HepG2 (cell line): ENCODE data around the gene TBC1D4. TPM values are rescaled to one million over a fixed set of nuclear protein-coding genes. Genes with fewer than 3 reads are reported as not detected.

Experiments
- ATAC-seq: fragments of 200-7000 bp; cut with Tn5 transposase; 3 replicates; pipeline ENCODE4 v1.9.1; 2020; ENCODE audit warnings: mild to moderate bottlenecking, moderate library complexity
- BruUV-seq: library from RNA; stranded (reverse); fragments of 400-500 nt; replicated peaks from 2 replicates; lab custom pipeline; 2021; lab: Mats Ljungman, UMichigan
- CTCF ChIA-PET: fragments of 300-600 bp; formaldehyde crosslinking; extraction: SDS; loops from one replicate; lab custom pipeline; 2021; ENCODE audit warnings: low total read pairs, inconsistent platforms, low intra/inter-chr PET ratio; lab: Yijun Ruan, JAX
- POLR2A ChIA-PET: fragments of 350-600 bp; sonication (Branson Sonifier 250); formaldehyde crosslinking; loops from one replicate; lab custom pipeline; 2020; ENCODE audit warnings: antibody characterized with exemption, inconsistent platforms; lab: Yijun Ruan, JAX
- DNase-seq: peaks from one replicate; pipeline ENCODE4 v3.0.0-alpha.2; 2015; ENCODE audit warnings: low spot score
- FAIRE-seq: peaks from 3 replicates; lab custom pipeline; 2011; peaks lifted over from hg19 to GRCh38; lab: Jason Lieb, UNC
- H2AFZ ChIP-seq: one replicate; pipeline ENCODE4 v1.6.1; 2011; ENCODE audit warnings: low read length, inconsistent platforms
- H3K27ac ChIP-seq: fragments of 300-600 bp; 3 replicates; pipeline ENCODE4 v1.8.0; 2011; ENCODE audit warnings: mixed run types, mild to moderate bottlenecking, mixed read lengths, low read length, inconsistent platforms; ENCODE audit not compliant: insufficient read depth; ENCODE audit errors: extremely low read length
- H3K27me3 ChIP-seq, 2 experiments: fragments of 200-600 bp in 1 of 2; 2 replicates in 1 of 2; 3 replicates in 1 of 2; pipeline versions ENCODE4 v1.6.0 to v1.8.0; 2011; ENCODE audit warnings: low read length in 2 of 2, mild to moderate bottlenecking in 2 of 2, moderate library complexity in 2 of 2, inconsistent platforms in 1 of 2; ENCODE audit not compliant: insufficient read depth in 2 of 2, control insufficient read depth in 1 of 2
- H3K36me3 ChIP-seq, 2 experiments: fragments of 200-600 bp in 1 of 2; replicated peaks in 1 of 2; 2 replicates in 1 of 2; 3 replicates in 1 of 2; pipeline versions ENCODE4 v1.5.1 to v1.8.0; 2011; ENCODE audit warnings: low read length in 2 of 2, inconsistent platforms in 1 of 2; ENCODE audit not compliant: insufficient read depth in 2 of 2, control insufficient read depth in 1 of 2
- H3K4me1 ChIP-seq: 2 replicates; pipeline ENCODE4 v1.5.1; 2012; ENCODE audit warnings: low read length, inconsistent platforms; ENCODE audit not compliant: insufficient read depth
- H3K4me2 ChIP-seq: 2 replicates; pipeline ENCODE4 v1.6.0; 2011; ENCODE audit warnings: low read depth, low read length, inconsistent platforms
- H3K4me3 ChIP-seq, 3 experiments: fragments of 200-600 bp in 1 of 3; sonication (generic), shearing (Covaris generic) in 1 of 3; replicated peaks in 1 of 3; 2 replicates each; pipeline ENCODE4 v1.5.1; 2011 to 2016; ENCODE audit warnings: low read length in 3 of 3, inconsistent platforms in 2 of 3, low read depth in 2 of 3, mild to moderate bottlenecking in 2 of 3, control low read depth in 1 of 3, mixed read lengths in 1 of 3; ENCODE audit not compliant: insufficient read depth in 1 of 3
- H3K79me2 ChIP-seq: one replicate; pipeline ENCODE4 v1.6.1; 2011; ENCODE audit warnings: low read length, inconsistent platforms; ENCODE audit not compliant: insufficient read depth
- H3K9ac ChIP-seq: 2 replicates; pipeline ENCODE4 v1.6.0; 2011; ENCODE audit warnings: mild to moderate bottlenecking, low read depth, low read length, inconsistent platforms; ENCODE audit not compliant: insufficient read depth
- H3K9me3 ChIP-seq: 2 replicates; pipeline ENCODE4 v1.5.1; 2012; ENCODE audit warnings: mild to moderate bottlenecking, low read length
- H4K20me1 ChIP-seq: 2 replicates; pipeline ENCODE4 v1.6.0; 2011; ENCODE audit warnings: inconsistent platforms, mild to moderate bottlenecking, low read length, moderate library complexity; ENCODE audit not compliant: insufficient read depth
- CEBPZ ChIP-seq: IDR thresholded peaks from 2 replicates; pipeline ENCODE4 v1.6.1; 2012; ENCODE audit warnings: low read length, improper control_type of control experiment
- DNMT1 ChIP-seq: sonication (generic); formaldehyde crosslinking; IDR thresholded peaks from 2 replicates; pipeline ENCODE4 v1.5.1; 2020; ENCODE audit warnings: mild to moderate bottlenecking, missing genetic modification reagents
- EHMT2 ChIP-seq: fragments of 200-600 bp; sonication (generic); IDR thresholded peaks from 2 replicates; pipeline ENCODE4 v1.7.0; 2017; ENCODE audit warnings: antibody characterized with exemption, low read depth, low read length, borderline replicate concordance
- GMEB2 ChIP-seq: IDR thresholded peaks from 2 replicates; pipeline ENCODE4 v1.6.1; 2016; ENCODE audit warnings: missing biosample characterization, missing genetic modification reagents, low read depth
- GPBP1L1 ChIP-seq: sonication (generic); formaldehyde crosslinking; IDR thresholded peaks from 2 replicates; pipeline ENCODE4 v1.5.0; 2020; ENCODE audit warnings: mild to moderate bottlenecking, missing genetic modification reagents
- KLF6 ChIP-seq: IDR thresholded peaks from 2 replicates; pipeline ENCODE4 v1.8.0; 2016; ENCODE audit warnings: missing biosample characterization, missing genetic modification reagents
- MTA3 ChIP-seq: sonication (generic); formaldehyde crosslinking; IDR thresholded peaks from 2 replicates; pipeline ENCODE4 v1.4.0; 2020; ENCODE audit warnings: missing genetic modification reagents
- PAF1 ChIP-seq: IDR thresholded peaks from 2 replicates; pipeline ENCODE4 v1.6.1; 2016; ENCODE audit warnings: missing genetic modification reagents, missing compliant biosample characterization
- PRDM4 ChIP-seq: sonication (generic); formaldehyde crosslinking; IDR thresholded peaks from 2 replicates; pipeline ENCODE4 v1.9.0; 2021; ENCODE audit warnings: missing genetic modification reagents, borderline replicate concordance
- RARA ChIP-seq: IDR thresholded peaks from 2 replicates; pipeline ENCODE4 v1.6.1; 2016; ENCODE audit warnings: missing genetic modification reagents, missing compliant biosample characterization
- RFXANK ChIP-seq: IDR thresholded peaks from 2 replicates; pipeline ENCODE4 v1.6.1; 2016
- TFDP2 ChIP-seq: sonication (generic); formaldehyde crosslinking; IDR thresholded peaks from 2 replicates; pipeline ENCODE4 v1.4.0; 2020; ENCODE audit warnings: missing genetic modification reagents
- THAP7 ChIP-seq: sonication (generic); formaldehyde crosslinking; IDR thresholded peaks from 2 replicates; pipeline ENCODE4 v1.8.1; 2023; ENCODE audit warnings: mild to moderate bottlenecking, missing genetic modification reagents
- WIZ ChIP-seq: sonication (generic); formaldehyde crosslinking; IDR thresholded peaks from 2 replicates; pipeline ENCODE4 v1.5.1; 2020; ENCODE audit warnings: mild to moderate bottlenecking, missing genetic modification reagents
- ZSCAN25 ChIP-seq: sonication (generic); formaldehyde crosslinking; IDR thresholded peaks from 2 replicates; pipeline ENCODE4 v1.8.0; 2022; ENCODE audit warnings: mild to moderate bottlenecking, missing genetic modification reagents
- WGBS: methylation state at CpG from one replicate; pipeline ENCODE4 v1.1.6; 2017; ENCODE audit warnings: low lambda C conversion rate; 5-methylcytosine and 5-hydroxymethylcytosine counted together
- in situ Hi-C: cut with HindIII; loops from 2 replicates; pipeline ENCODE4 v1.10.0; 2017; ENCODE audit warnings: low pct_unique_long_range_greater_than_20kb; ENCODE audit not compliant: extremely low pct_ligation_motif_present
- intact Hi-C: fragments of 100-400 bp; cut with micrococcal nuclease; formaldehyde crosslinking; loops from one replicate; pipeline ENCODE4 v1.10.0; 2022; ENCODE audit not compliant: unreplicated experiment
- polyA plus RNA-seq, 8 experiments: library from polyadenylated mRNA; depleted of rRNA in 3 of 8; stranded (reverse) in 7 of 8; unstranded in 1 of 8; fragments of >200 nt; fragmentation: Illumina TruSeq in 4 of 8; extraction: Trizol in 4 of 8; gene quantifications; 2 replicates each; pipeline versions ENCODE4 v1.2.1 to v1.2.3, GENCODE V29; 2011 to 2016; ENCODE audit warnings: low read depth in 4 of 8, missing spikeins in 1 of 8, mixed read lengths in 1 of 8; ENCODE audit not compliant: insufficient read depth in 1 of 8
- total RNA-seq, 5 experiments: library from RNA; depleted of rRNA; stranded (reverse); fragments of >200 nt; fragmentation: Illumina TruSeq; extraction: Trizol; gene quantifications; 2 replicates each; pipeline ENCODE4 v1.2.3, GENCODE V29; 2016; ENCODE audit warnings: low read depth in 1 of 5

Gene TBC1D4
- total and polyA plus RNA-seq, 2 of the 13 experiments (the other 11 are each of a cell fraction or from before 2014, with no cell fraction given): 35.9 to 64.4 TPM

GRCh38 chr13:75368167-75368566 is 113.8 kb downstream of the TBC1D4 start:
- in situ Hi-C loops (no loop called here), intact Hi-C loops (no loop called here)
- no TSS peak for BruUV-seq
- ChIA-PET POLR2A (no interaction called here), CTCF (no interaction called here)
- no peaks in the 10 kb centered on the region for H3K27me3 ChIP-seq
- no peak overlapping the region for H3K4me3 ChIP-seq
- no peaks in the 10 kb centered on the region for H3K9me3 ChIP-seq
- ATAC-seq: no peak
- H3K9ac ChIP-seq: no peak overlapping the region
- no peak overlapping the region for H3K4me2 ChIP-seq
- FAIRE-seq: no peak
- peaks cover 96% of the 10 kb centered on the region for H3K79me2 ChIP-seq
- H3K4me1 ChIP-seq: peaks cover 83% of the 10 kb centered on the region
- H2AFZ ChIP-seq: no peak overlapping the region
- H4K20me1 ChIP-seq: peaks cover 30% of the 10 kb centered on the region
- WGBS: 62% methylated on average over 3 of the region's 3 CpGs
- H3K36me3 ChIP-seq: 0 out of 5 replicates have a peak, but pooled peaks cover 0 to 4% of the 10 kb centered on the region in 2 experiments
- DNase-seq: no peak
- H3K27ac ChIP-seq: no peak overlapping the region
- TF ChIP-seq GMEB2 (CRISPR knock-in tag) (no peak), TFDP2 (no peak), PAF1 (CRISPR knock-in tag) (no peak), RARA (CRISPR knock-in tag) (no peak), EHMT2 (no peak), WIZ (CRISPR knock-in tag) (no peak), PRDM4 (CRISPR knock-in tag) (no peak), ZSCAN25 (CRISPR knock-in tag) (no peak), MTA3 (no peak), RFXANK (CRISPR knock-in tag) (no peak), THAP7 (CRISPR knock-in tag) (no peak), CEBPZ (no peak), GPBP1L1 (CRISPR knock-in tag) (no peak), DNMT1 (CRISPR knock-in tag) (no peak), KLF6 (CRISPR knock-in tag) (no peak)
